ENCODE measurements around the gene KLHL3. TPM values are rescaled to one million over a fixed set of nuclear protein-coding genes. Genes with fewer than 3 reads are reported as not detected.

KLHL3 gene
- total and polyA plus RNA-seq, 2 donors (not counting 3 experiments of a cell fraction or from before 2014, with no cell fraction given) = 8.8 to 13.6 TPM

- Histone ChIP-seq H3K79me2 (ENCODE audit: control insufficient read depth, insufficient read depth, low read length) (no peaks in the 10 kb centered on the region), H3K9me3 (replicated peaks; ENCODE audit: control insufficient read depth, insufficient read depth, low read length) (no peaks in the 10 kb centered on the region), H3K4me3 (replicated peaks in 1 of 3; ENCODE audit: insufficient read depth in 1 of 3, low read depth in 1 of 3, low read length in 3 of 3) (no peak overlapping the region), H3K9me1 (replicated peaks; ENCODE audit: control insufficient read depth, extremely low read depth, insufficient read depth, low read length) (no peaks in the 10 kb centered on the region), H4K20me1 (replicated peaks; ENCODE audit: control insufficient read depth, extremely low read depth, insufficient read depth, low read length) (no peaks in the 10 kb centered on the region), H3K9ac (replicated peaks; ENCODE audit: extremely low read depth, insufficient read depth, low read length) (no peak overlapping the region), H3K4me1 (ENCODE audit: control insufficient read depth, extremely low read depth, insufficient read depth, low read length) (peaks cover 32% of the 10 kb centered on the region), H3K36me3 (ENCODE audit: control insufficient read depth in 2 of 2, extremely low read depth in 1 of 2, insufficient read depth in 2 of 2, low read length in 2 of 2) (no peaks in the 10 kb centered on the region), H2AFZ (ENCODE audit: low read depth, low read length) (no peak overlapping the region), H3K27me3 (ENCODE audit: control insufficient read depth in 2 of 2, insufficient read depth in 2 of 2, low read length in 2 of 2) (no peaks in the 10 kb centered on the region), H3K27ac (ENCODE audit: insufficient read depth, low read depth, low read length) (no peak overlapping the region), H3K4me2 (ENCODE audit: insufficient read depth, low read length) (no peak overlapping the region)
- no peak for FAIRE-seq
- POLR2A ChIA-PET = no interaction called here
- DNase-seq (ENCODE audit: low read depth, low spot score) = no peak
- dilution Hi-C loops (cut with MboI; ENCODE audit: extremely low pct_ligation_motif_present, low sequenced_read_pairs) = no loop called here
- no TSS peak for BruUV-seq (replicated peaks)
- intact Hi-C loops (cut with micrococcal nuclease) = loop anchor here (5.0 kb wide), 1 partner anchor 177 kb away; no protein-coding TSS in a partner anchor
- TF ChIP-seq FOS (IDR thresholded peaks at IDR 0.05; ENCODE audit: borderline replicate concordance, insufficient read depth, low read length) (no peak), MAX (IDR thresholded peaks at IDR 0.05; ENCODE audit: insufficient read depth, insufficient read length) (no peak), POLR2AphosphoS5 (IDR thresholded peaks at IDR 0.05; ENCODE audit: insufficient read depth, low read depth, low read length) (no peak), POLR2A (IDR thresholded peaks at IDR 0.05; ENCODE audit: low read depth, low read length) (no peak), CTCF (IDR thresholded peaks at IDR 0.05; ENCODE audit: extremely low read depth in 1 of 2, insufficient read depth in 1 of 2, low read depth in 1 of 2, low read length in 2 of 2) (no peak), MYC (IDR thresholded peaks at IDR 0.05; ENCODE audit: low read depth, low read length) (no peak)
- CTCF ChIA-PET = interaction anchor here (1.0 to 11.3 kb wide), 4 partner anchors 79 to 110 kb away, joined by 3 to 721 read pairs (median 198); no protein-coding TSS in a partner anchor
Measured at GRCh38 chr5:137739737-137740136, 3.8 kb upstream of the KLHL3 start.

All from endothelial cell of umbilical vein (primary cell).